ENCODE results near the gene SLAMF7. TPM values are rescaled to one million over a fixed set of nuclear protein-coding genes. Genes with fewer than 3 reads are reported as not detected.

The SLAMF7 gene
- total RNA-seq, 1 experiment from 2014 or later, result 3.6 TPM

- ChIA-PET CTCF (no interaction called here), POLR2A (ENCODE audit: unreplicated experiment) (no interaction called here)
- Histone ChIP-seq H3K36me3 (ENCODE audit: low read depth) (no peaks in the 10 kb centered on the region), H3K4me3 (no peak overlapping the region), H3F3A (ENCODE audit: insufficient read depth, low read depth) (no peaks in the 10 kb centered on the region), H3K4me2 (no peak overlapping the region), H3K27ac (no peak overlapping the region), H3K9me2 (ENCODE audit: insufficient read depth) (no peaks in the 10 kb centered on the region), H3K4me1 (replicated peaks; ENCODE audit: insufficient read depth) (no peaks in the 10 kb centered on the region), H4K20me1 (ENCODE audit: insufficient read depth) (no peaks in the 10 kb centered on the region), H2AFZ (no peak overlapping the region), H3K79me2 (ENCODE audit: low read depth) (no peaks in the 10 kb centered on the region), H3K9me3 (ENCODE audit: insufficient read depth, low read depth) (no peaks in the 10 kb centered on the region), H3K27me3 (ENCODE audit: insufficient read depth, low read depth) (peaks cover 53% of the 10 kb centered on the region)
- DNase-seq, result no peak
- BruUV-seq (replicated peaks), result no TSS peak
- intact Hi-C loops (cut with micrococcal nuclease; ENCODE audit: unreplicated experiment), result no loop called here
- TF ChIP-seq EZH2 (IDR thresholded peaks at IDR 0.05; ENCODE audit: low read depth), result no peak
- TF ChIP-seq, protein P1, sequence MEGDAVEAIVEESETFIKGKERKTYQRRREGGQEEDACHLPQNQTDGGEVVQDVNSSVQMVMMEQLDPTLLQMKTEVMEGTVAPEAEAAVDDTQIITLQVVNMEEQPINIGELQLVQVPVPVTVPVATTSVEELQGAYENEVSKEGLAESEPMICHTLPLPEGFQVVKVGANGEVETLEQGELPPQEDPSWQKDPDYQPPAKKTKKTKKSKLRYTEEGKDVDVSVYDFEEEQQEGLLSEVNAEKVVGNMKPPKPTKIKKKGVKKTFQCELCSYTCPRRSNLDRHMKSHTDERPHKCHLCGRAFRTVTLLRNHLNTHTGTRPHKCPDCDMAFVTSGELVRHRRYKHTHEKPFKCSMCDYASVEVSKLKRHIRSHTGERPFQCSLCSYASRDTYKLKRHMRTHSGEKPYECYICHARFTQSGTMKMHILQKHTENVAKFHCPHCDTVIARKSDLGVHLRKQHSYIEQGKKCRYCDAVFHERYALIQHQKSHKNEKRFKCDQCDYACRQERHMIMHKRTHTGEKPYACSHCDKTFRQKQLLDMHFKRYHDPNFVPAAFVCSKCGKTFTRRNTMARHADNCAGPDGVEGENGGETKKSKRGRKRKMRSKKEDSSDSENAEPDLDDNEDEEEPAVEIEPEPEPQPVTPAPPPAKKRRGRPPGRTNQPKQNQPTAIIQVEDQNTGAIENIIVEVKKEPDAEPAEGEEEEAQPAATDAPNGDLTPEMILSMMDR (conservative IDR thresholded peaks at IDR 0.05), result no peak
Observed at GRCh38 chr1:160716013-160716412, 23.0 kb upstream of the SLAMF7 start.

GRCh38 chr1:160717306-160717705 lies 21.7 kb upstream of the SLAMF7 start:
- DNase-seq, result no peak
- Histone ChIP-seq H3K9me2 (ENCODE audit: insufficient read depth) (no peaks in the 10 kb centered on the region), H3K4me3 (no peak overlapping the region), H3F3A (ENCODE audit: insufficient read depth, low read depth) (no peaks in the 10 kb centered on the region), H4K20me1 (ENCODE audit: insufficient read depth) (no peaks in the 10 kb centered on the region), H3K9me3 (ENCODE audit: insufficient read depth, low read depth) (no peaks in the 10 kb centered on the region), H3K4me1 (replicated peaks; ENCODE audit: insufficient read depth) (no peaks in the 10 kb centered on the region), H2AFZ (no peak overlapping the region), H3K4me2 (no peak overlapping the region), H3K36me3 (ENCODE audit: low read depth) (no peaks in the 10 kb centered on the region), H3K27ac (no peak overlapping the region), H3K79me2 (ENCODE audit: low read depth) (no peaks in the 10 kb centered on the region), H3K27me3 (ENCODE audit: insufficient read depth, low read depth) (peaks cover 40% of the 10 kb centered on the region)
- no peak for TF ChIP-seq EZH2 (IDR thresholded peaks at IDR 0.05; ENCODE audit: low read depth)
- TF ChIP-seq, protein P1 (conservative IDR thresholded peaks at IDR 0.05), result no peak
- ChIA-PET CTCF (no interaction called here), POLR2A (ENCODE audit: unreplicated experiment) (no interaction called here)
- no TSS peak for BruUV-seq (replicated peaks)
- intact Hi-C loops (cut with micrococcal nuclease; ENCODE audit: unreplicated experiment), result no loop called here

DNA sequence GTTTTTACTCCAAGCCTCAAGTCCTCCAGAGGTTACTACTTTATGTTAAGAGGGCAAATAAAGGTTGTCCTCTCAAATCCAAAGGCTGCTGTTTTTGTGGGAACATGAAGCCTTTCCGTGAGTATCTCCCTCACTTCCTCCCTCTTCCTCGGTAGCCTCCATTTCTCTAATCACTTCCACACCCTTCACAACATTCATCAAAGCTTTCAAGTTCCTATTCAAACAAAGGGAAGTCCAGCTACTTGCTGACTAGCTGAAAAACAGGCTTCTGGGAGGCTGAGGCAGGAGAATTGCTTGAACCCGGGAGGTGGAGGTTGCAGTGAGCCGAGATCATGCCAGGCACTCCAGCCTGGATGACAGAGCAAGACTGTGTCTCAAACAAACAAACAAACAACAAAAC lies 20.8 kb upstream of the SLAMF7 start:
- Histone ChIP-seq H3K4me1 (replicated peaks; ENCODE audit: insufficient read depth) (no peaks in the 10 kb centered on the region), H4K20me1 (ENCODE audit: insufficient read depth) (no peaks in the 10 kb centered on the region), H2AFZ (no peak overlapping the region), H3K27me3 (ENCODE audit: insufficient read depth, low read depth) (peaks cover 31% of the 10 kb centered on the region), H3K9me3 (ENCODE audit: insufficient read depth, low read depth) (no peaks in the 10 kb centered on the region), H3K79me2 (ENCODE audit: low read depth) (no peaks in the 10 kb centered on the region), H3K4me3 (no peak overlapping the region), H3F3A (ENCODE audit: insufficient read depth, low read depth) (no peaks in the 10 kb centered on the region), H3K4me2 (no peak overlapping the region), H3K36me3 (ENCODE audit: low read depth) (no peaks in the 10 kb centered on the region), H3K27ac (no peak overlapping the region), H3K9me2 (ENCODE audit: insufficient read depth) (no peaks in the 10 kb centered on the region)
- DNase-seq, result no peak
- TF ChIP-seq, protein P1 (conservative IDR thresholded peaks at IDR 0.05), result no peak
- ChIA-PET POLR2A (ENCODE audit: unreplicated experiment) (no interaction called here), CTCF (no interaction called here)
- intact Hi-C loops (cut with micrococcal nuclease; ENCODE audit: unreplicated experiment), result no loop called here
- BruUV-seq (replicated peaks), result no TSS peak

All from PC-9 (cell line).